GM19467 (cell line): ENCODE data around the gene CDH4.

Experiments
- ATAC-seq: cut with Tn5 transposase; IDR thresholded peaks from one replicate; pipeline ENCODE4 v1.9.1; 2021; ENCODE audit warnings: mild to moderate bottlenecking, moderate library complexity; ENCODE audit not compliant: unreplicated experiment

CDH4 gene

GRCh38 chr20:61480158-61480825 is 228.2 kb downstream of the CDH4 start:
- ATAC-seq = no peak

- ATAC-seq = no peak
These were observed 230.2 kb downstream of the CDH4 start for GRCh38 chr20:61482056-61482887.

- ATAC-seq = no peak
These were observed 230.8 kb downstream of the CDH4 start for GRCh38 chr20:61482901-61483300.

GRCh38 chr20:61483336-61484067 is 231.4 kb downstream of the CDH4 start:
- ATAC-seq = no peak

- no peak for ATAC-seq
These were observed 234.1 kb downstream of the CDH4 start for GRCh38 chr20:61486198-61486597.

- ATAC-seq = no peak
These were observed 235.4 kb downstream of the CDH4 start for GRCh38 chr20:61487346-61487996.

- ATAC-seq = no peak
These were observed 235.9 kb downstream of the CDH4 start for GRCh38 chr20:61487997-61488371.

GRCh38 chr20:61490721-61491120 is 238.7 kb downstream of the CDH4 start:
- ATAC-seq = no peak

GRCh38 chr20:61492065-61492464 is 240.0 kb downstream of the CDH4 start:
- ATAC-seq = no peak

- ATAC-seq = no peak
These were observed 241.8 kb downstream of the CDH4 start for GRCh38 chr20:61493798-61494305.

GRCh38 chr20:61494763-61495575 is 242.9 kb downstream of the CDH4 start:
- no peak for ATAC-seq

GRCh38 chr20:61497029-61497627 is 245.1 kb downstream of the CDH4 start:
- ATAC-seq = no peak

GRCh38 chr20:61499859-61500554 is 247.9 kb downstream of the CDH4 start:
- ATAC-seq = no peak

GRCh38 chr20:61500791-61501321 is 248.8 kb downstream of the CDH4 start:
- no peak for ATAC-seq

GRCh38 chr20:61502433-61502832 is 250.4 kb downstream of the CDH4 start:
- ATAC-seq = no peak

GRCh38 chr20:61503106-61503505 is 251.0 kb downstream of the CDH4 start:
- ATAC-seq = no peak

GRCh38 chr20:61505508-61505907 is 253.4 kb downstream of the CDH4 start:
- no peak for ATAC-seq

GRCh38 chr20:61507778-61508177 is 255.7 kb downstream of the CDH4 start:
- no peak for ATAC-seq
